Neuronal stem cell (in vitro differentiated cells): ENCODE results near the gene PARD3.

Experiments
- DNase-seq: peaks from one replicate; pipeline ENCODE4 v3.0.0-alpha.2; 2013; ENCODE audit warnings: low spot score
- H2AFZ ChIP-seq: one replicate; pipeline ENCODE4 v1.6.1; 2013; ENCODE audit warnings: mild to moderate bottlenecking, low read length, inconsistent platforms
- H2AK5ac ChIP-seq: 2 replicates; pipeline ENCODE4 v1.6.1; 2013; ENCODE audit warnings: low read depth, mild to moderate bottlenecking, inconsistent platforms, low read length, moderate library complexity, mixed read lengths
- H2BK120ac ChIP-seq: 2 replicates; pipeline ENCODE4 v1.6.1; 2013; ENCODE audit warnings: low read depth, mild to moderate bottlenecking, inconsistent platforms, low read length, moderate library complexity, mixed read lengths
- H2BK12ac ChIP-seq: one replicate; pipeline ENCODE4 v1.6.1; 2013; ENCODE audit warnings: low read length, inconsistent platforms
- H2BK15ac ChIP-seq: 2 replicates; pipeline ENCODE4 v1.6.1; 2013; ENCODE audit warnings: mild to moderate bottlenecking, low read length, inconsistent platforms, mixed read lengths
- H2BK5ac ChIP-seq: one replicate; pipeline ENCODE4 v1.6.1; 2013; ENCODE audit warnings: inconsistent platforms, mild to moderate bottlenecking, low read length, moderate library complexity
- H3K14ac ChIP-seq: one replicate; pipeline ENCODE4 v1.6.1; 2013; ENCODE audit warnings: low read length, inconsistent platforms
- H3K18ac ChIP-seq: 2 replicates; pipeline ENCODE4 v1.6.1; 2013; ENCODE audit warnings: low read length, inconsistent platforms
- H3K23ac ChIP-seq: 2 replicates; pipeline ENCODE4 v1.6.1; 2013; ENCODE audit warnings: low read depth, mild to moderate bottlenecking, mixed read lengths, low read length, inconsistent platforms; ENCODE audit not compliant: poor library complexity
- H3K27ac ChIP-seq: replicated peaks from 3 replicates; pipeline ENCODE4 v1.5.1; 2013; ENCODE audit warnings: low read length, inconsistent platforms
- H3K27me3 ChIP-seq, 3 experiments: 2 replicates each; pipeline ENCODE4 v1.6.1; 2013; ENCODE audit warnings: low read length in 3 of 3, mild to moderate bottlenecking in 2 of 3, inconsistent platforms in 1 of 3, low read depth in 1 of 3, mixed read lengths in 1 of 3, moderate library complexity in 1 of 3; ENCODE audit not compliant: control insufficient read depth in 3 of 3, insufficient read depth in 3 of 3
- H3K36me3 ChIP-seq, 2 donors: replicated peaks in 1 of 2; 2 replicates each; pipeline ENCODE4 v1.6.1; 2013; ENCODE audit warnings: low read length in 2 of 2; ENCODE audit not compliant: control insufficient read depth in 2 of 2, insufficient read depth in 2 of 2
- H3K4ac ChIP-seq: 2 replicates; pipeline ENCODE4 v1.6.1; 2013; ENCODE audit warnings: inconsistent platforms, mild to moderate bottlenecking, low read length, moderate library complexity
- H3K4me1 ChIP-seq, 2 donors: 1 replicate in 1 of 2; 2 replicates in 1 of 2; pipeline ENCODE4 v1.6.1; 2013; ENCODE audit warnings: low read length in 2 of 2, low read depth in 1 of 2; ENCODE audit not compliant: control insufficient read depth in 2 of 2, insufficient read depth in 1 of 2
- H3K4me2 ChIP-seq: one replicate; pipeline ENCODE4 v1.6.1; 2013; ENCODE audit warnings: mild to moderate bottlenecking, low read length, inconsistent platforms; ENCODE audit not compliant: insufficient read depth, poor library complexity, severe bottlenecking
- H3K4me3 ChIP-seq, 2 donors: 2 replicates each; pipeline ENCODE4 v1.5.1; 2013; ENCODE audit warnings: low read length in 2 of 2, mild to moderate bottlenecking in 2 of 2, inconsistent platforms in 1 of 2, moderate library complexity in 1 of 2
- H3K79me1 ChIP-seq: one replicate; pipeline ENCODE4 v1.6.1; 2013; ENCODE audit warnings: low read depth, mild to moderate bottlenecking, inconsistent platforms, low read length, moderate library complexity
- H3K9ac ChIP-seq: one replicate; pipeline ENCODE4 v1.6.1; 2013; ENCODE audit warnings: mild to moderate bottlenecking, low read depth, low read length, inconsistent platforms; ENCODE audit not compliant: poor library complexity
- H3K9me3 ChIP-seq, 2 donors: replicated peaks in 1 of 2; 2 replicates each; pipeline versions ENCODE3 to v1.6.1; 2013; ENCODE audit warnings: low read length in 2 of 2, mild to moderate bottlenecking in 2 of 2, inconsistent platforms in 1 of 2, low read depth in 1 of 2, mixed read lengths in 1 of 2, moderate library complexity in 1 of 2; ENCODE audit not compliant: control insufficient read depth in 2 of 2, insufficient read depth in 1 of 2
- H4K8ac ChIP-seq: one replicate; pipeline ENCODE4 v1.6.1; 2013; ENCODE audit warnings: low read depth, mild to moderate bottlenecking, inconsistent platforms, low read length, moderate library complexity
- H4K91ac ChIP-seq: one replicate; pipeline ENCODE4 v1.6.1; 2013; ENCODE audit warnings: low read length, low read depth, mild to moderate bottlenecking, inconsistent platforms; ENCODE audit not compliant: poor library complexity
- WGBS, 2 donors: extraction: QIAGEN DNeasy Blood & Tissue Kit; methylation state at CpG; one replicate each; pipeline ENCODE4 v1.1.7; 2013; ENCODE audit warnings: missing lambda C conversion rate in 2 of 2, mixed read lengths in 1 of 2; ENCODE audit not compliant: insufficient read length in 2 of 2, insufficient replicate concordance in 1 of 2; ENCODE audit errors: extremely low coverage in 2 of 2; 5-methylcytosine and 5-hydroxymethylcytosine counted together

PARD3 gene

DNA sequence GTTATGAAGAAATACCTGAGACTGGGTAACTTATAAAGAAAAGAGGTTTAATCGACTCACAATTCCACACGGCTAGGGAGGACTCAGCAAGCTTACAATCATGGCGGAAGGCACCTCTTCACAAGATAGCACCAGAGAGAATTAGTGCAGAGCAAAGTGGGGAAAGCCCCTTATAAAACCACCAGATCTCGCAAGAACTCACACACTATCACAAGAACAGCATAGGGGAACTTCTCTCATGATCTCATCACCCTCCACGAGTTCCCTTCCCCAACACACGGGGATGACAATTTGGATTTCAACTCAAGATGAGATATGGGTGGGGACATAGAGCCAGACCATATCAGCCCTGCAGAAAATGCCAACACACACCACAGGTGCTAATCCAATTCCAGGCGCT is 218.7 kb downstream of the PARD3 start:
- Histone ChIP-seq H4K8ac (no peak overlapping the region), H2AFZ (no peak overlapping the region), H4K91ac (no peak overlapping the region), H3K27me3 (no peaks in the 10 kb centered on the region), H3K4me3 (no peak overlapping the region), H3K79me1 (no peaks in the 10 kb centered on the region), H3K9ac (no peak overlapping the region), H3K14ac (no peak overlapping the region), H2BK12ac (no peak overlapping the region), H3K18ac (no peak overlapping the region), H3K23ac (no peak overlapping the region), H3K27ac (no peak overlapping the region), H2AK5ac (no peak overlapping the region), H2BK120ac (no peak overlapping the region), H3K9me3 (no peaks in the 10 kb centered on the region), H3K4me2 (no peak overlapping the region), H2BK15ac (no peak overlapping the region), H3K4ac (no peak overlapping the region), H3K4me1 (peaks cover 0 to 6% of the 10 kb centered on the region in 2 donors), H3K36me3 (no peaks in the 10 kb centered on the region), H2BK5ac (no peak overlapping the region)
- no peak for DNase-seq
- no CpG with 5 or more reads among the region's 7 CpGs for WGBS, 2 donors

DNA sequence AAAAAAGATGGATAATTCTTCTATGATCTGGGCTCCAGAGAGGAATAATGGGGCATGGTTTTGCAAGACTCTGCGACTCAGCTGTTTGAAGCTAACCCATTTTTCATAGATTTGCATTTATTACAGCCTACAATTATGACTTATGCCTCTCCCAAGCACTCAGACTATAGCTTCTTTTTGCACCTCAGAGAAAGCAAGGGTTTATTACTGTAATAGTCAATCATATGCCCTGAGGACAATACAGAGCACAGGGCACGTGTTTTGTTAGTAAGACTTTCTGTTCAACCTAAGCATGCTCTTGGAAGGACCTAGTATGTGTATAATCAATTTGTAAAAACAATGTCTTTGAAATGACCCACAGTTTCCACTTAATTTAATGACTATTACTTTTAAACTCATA is 221.2 kb downstream of the PARD3 start:
- no peak overlapping the region for H3K14ac ChIP-seq
- no peak overlapping the region for H3K18ac ChIP-seq
- no peak overlapping the region for H3K23ac ChIP-seq
- no peak overlapping the region for H2BK12ac ChIP-seq
- H2BK5ac ChIP-seq, result no peak overlapping the region
- H3K9me3 ChIP-seq, result no peaks in the 10 kb centered on the region
- H2AK5ac ChIP-seq, result no peak overlapping the region
- no peak overlapping the region for H3K9ac ChIP-seq
- DNase-seq, result no peak
- no peak overlapping the region for H2AFZ ChIP-seq
- peaks cover 0 to 6% of the 10 kb centered on the region in 2 donors for H3K4me1 ChIP-seq
- no peak overlapping the region for H2BK120ac ChIP-seq
- no peaks in the 10 kb centered on the region for H3K36me3 ChIP-seq
- H2BK15ac ChIP-seq, result no peak overlapping the region
- no peak overlapping the region for H3K4ac ChIP-seq
- H3K79me1 ChIP-seq, result no peaks in the 10 kb centered on the region
- no peak overlapping the region for H3K27ac ChIP-seq
- WGBS, 2 donors, result no CpG with 5 or more reads among the region's 2 CpGs
- H4K8ac ChIP-seq, result no peak overlapping the region
- H3K27me3 ChIP-seq, result no peaks in the 10 kb centered on the region
- H3K4me3 ChIP-seq, result no peak overlapping the region
- H3K4me2 ChIP-seq, result no peak overlapping the region
- H4K91ac ChIP-seq, result no peak overlapping the region

DNA sequence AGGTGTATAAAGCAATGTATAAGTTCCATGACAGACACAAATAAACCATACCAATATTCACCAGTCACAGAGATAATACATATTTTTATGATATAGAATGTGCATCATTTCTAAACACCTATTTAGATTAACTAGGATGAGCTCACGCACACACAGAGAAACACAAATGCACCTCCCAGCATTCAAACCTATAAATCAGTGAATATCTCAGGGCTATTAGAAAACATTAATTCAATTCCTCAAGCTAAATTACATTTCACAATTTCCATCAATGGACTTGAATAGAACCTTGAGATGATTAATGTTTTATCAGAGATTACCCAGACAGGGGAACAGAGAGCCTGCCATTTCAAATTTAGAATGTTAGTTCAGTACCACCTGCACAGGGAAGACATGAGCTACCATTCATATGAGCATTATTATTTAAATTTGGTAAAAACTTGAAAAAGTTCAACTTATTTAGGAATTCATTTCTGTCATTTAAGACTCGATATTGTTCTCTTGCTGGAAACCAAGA is 221.7 kb downstream of the PARD3 start:
- Histone ChIP-seq H3K4me1 (peaks cover 1 to 4% of the 10 kb centered on the region in 2 donors), H2AK5ac (no peak overlapping the region), H3K27me3 (no peaks in the 10 kb centered on the region), H2BK5ac (no peak overlapping the region), H3K4ac (no peak overlapping the region), H3K14ac (no peak overlapping the region), H3K23ac (no peak overlapping the region), H3K9ac (no peak overlapping the region), H3K4me3 (no peak overlapping the region), H3K79me1 (no peaks in the 10 kb centered on the region), H2AFZ (no peak overlapping the region), H4K8ac (no peak overlapping the region), H3K4me2 (no peak overlapping the region), H2BK15ac (no peak overlapping the region), H3K27ac (no peak overlapping the region), H2BK12ac (no peak overlapping the region), H3K9me3 (no peaks in the 10 kb centered on the region), H3K36me3 (no peaks in the 10 kb centered on the region), H2BK120ac (no peak overlapping the region), H4K91ac (no peak overlapping the region), H3K18ac (no peak overlapping the region)
- DNase-seq, result no peak
- no CpG with 5 or more reads among the region's 2 CpGs for WGBS, 2 donors

DNA sequence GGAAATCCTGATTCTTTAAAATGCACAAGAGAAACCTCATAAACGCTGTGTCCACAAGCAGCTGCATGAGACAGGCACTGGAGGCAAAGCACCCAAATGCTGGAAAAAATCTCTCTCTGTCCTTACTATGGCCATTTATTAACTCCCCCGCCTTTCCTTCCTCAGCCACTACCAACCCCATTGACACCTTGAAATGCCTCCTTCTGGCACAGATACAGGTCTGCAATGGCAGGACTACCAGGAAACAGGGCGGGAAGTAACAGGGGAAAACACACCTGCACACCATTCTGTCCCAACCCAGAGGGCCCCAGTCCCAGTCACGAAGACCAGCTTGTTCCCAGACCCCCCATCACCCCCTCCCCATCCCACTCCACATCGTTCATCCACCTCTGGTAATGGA is 224.3 kb downstream of the PARD3 start:
- H3K18ac ChIP-seq, result no peak overlapping the region
- no peak overlapping the region for H3K14ac ChIP-seq
- H3K4me1 ChIP-seq, result peaks cover 4 to 5% of the 10 kb centered on the region in 2 donors
- no peak for DNase-seq
- no peak overlapping the region for H3K23ac ChIP-seq
- no peak overlapping the region for H3K4me2 ChIP-seq
- no peak overlapping the region for H2AK5ac ChIP-seq
- H2BK120ac ChIP-seq, result no peak overlapping the region
- no peak overlapping the region for H4K91ac ChIP-seq
- no peak overlapping the region for H2BK12ac ChIP-seq
- no peak overlapping the region for H3K4me3 ChIP-seq
- H3K9ac ChIP-seq, result no peak overlapping the region
- no peaks in the 10 kb centered on the region for H3K36me3 ChIP-seq
- no peak overlapping the region for H3K27ac ChIP-seq
- no peak overlapping the region for H3K4ac ChIP-seq
- H4K8ac ChIP-seq, result no peak overlapping the region
- no peaks in the 10 kb centered on the region for H3K9me3 ChIP-seq
- H2AFZ ChIP-seq, result no peak overlapping the region
- no peak overlapping the region for H2BK15ac ChIP-seq
- WGBS, 2 donors, result no CpG with 5 or more reads among the region's 5 CpGs
- H3K79me1 ChIP-seq, result no peaks in the 10 kb centered on the region
- no peak overlapping the region for H2BK5ac ChIP-seq
- H3K27me3 ChIP-seq, result no peaks in the 10 kb centered on the region
